Stomach (tissue), 9 donors: ENCODE results near the gene CXCL3. TPM values are rescaled to one million over a fixed set of nuclear protein-coding genes. Genes with fewer than 3 reads are reported as not detected.

Experiments used
- DNase-seq, 2 donors: peaks; one replicate each; pipeline versions ENCODE4 v3.0.0 to v3.0.0-alpha.2; 2013 to 2019
- H3K27ac ChIP-seq, 5 donors: fragments of 200-600 bp in 4 of 5; sonication (generic) in 4 of 5; one replicate each; pipeline ENCODE4 v1.5.1; 2013 to 2019; ENCODE audit warnings: mild to moderate bottlenecking in 1 of 5, moderate library complexity in 1 of 5
- H3K27me3 ChIP-seq, 3 donors: fragments of 200-600 bp; sonication (generic); one replicate each; pipeline ENCODE4 v1.5.1; 2017 to 2019; ENCODE audit warnings: mixed run types in 1 of 3
- H3K36me3 ChIP-seq, 4 donors: fragments of 200-600 bp; sonication (generic); 1 replicate in 3 of 4; 2 replicates in 1 of 4; pipeline ENCODE4 v1.5.1; 2016 to 2019
- H3K4me1 ChIP-seq, 4 donors: fragments of 200-600 bp; sonication (generic); one replicate each; pipeline ENCODE4 v1.5.1; 2016 to 2019
- H3K4me3 ChIP-seq, 4 donors: fragments of 200-600 bp; sonication (generic) in 3 of 4; one replicate each; pipeline ENCODE4 v1.5.1; 2016 to 2019; ENCODE audit warnings: mild to moderate bottlenecking in 1 of 4
- H3K9me3 ChIP-seq, 4 donors: fragments of 200-600 bp; sonication (generic); one replicate each; pipeline ENCODE4 v1.5.1; 2016 to 2019
- EP300 ChIP-seq: sonication (generic); formaldehyde crosslinking; IDR thresholded peaks from one replicate; pipeline ENCODE4 v1.6.1; 2017; ENCODE audit warnings: antibody characterized with exemption
- POLR2A ChIP-seq, 4 donors: fragments of 450-650 bp; IDR thresholded peaks; one replicate each; pipeline ENCODE4 v1.6.1; 2016; ENCODE audit warnings: antibody characterized with exemption in 4 of 4, control low read depth in 2 of 4, mild to moderate bottlenecking in 1 of 4, moderate library complexity in 1 of 4
- POLR2AphosphoS5 ChIP-seq, 3 donors: sonication (generic); formaldehyde crosslinking; IDR thresholded peaks; one replicate each; pipeline ENCODE4 v1.6.1; 2016; ENCODE audit warnings: antibody characterized with exemption in 3 of 3
- WGBS, 5 donors: extraction: QIAGEN DNeasy Blood & Tissue Kit in 3 of 5; methylation state at CpG; one replicate each; pipeline versions ENCODE4 v1.1.5 to v1.1.7; 2013 to 2018; 5-methylcytosine and 5-hydroxymethylcytosine counted together
- intact Hi-C: fragments of 100-400 bp; cut with DNase I; formaldehyde crosslinking; loops from one replicate; pipeline ENCODE4 v1.15.1; 2023; ENCODE audit warnings: low total_unique reads
- polyA plus RNA-seq, 3 donors: library from polyadenylated mRNA; stranded (reverse); fragments of 200-250 nt; gene quantifications; one replicate each; pipeline ENCODE4 v1.2.3, GENCODE V29; 2013
- total RNA-seq, 5 donors: library from RNA; depleted of rRNA; stranded (reverse); fragments of >200 nt; gene quantifications; one replicate each; pipeline versions ENCODE4 v1.1.0 to v1.2.3, GENCODE V29; 2014 to 2016
- TF ChIP-seq, protein P1 (sequence below), 7 experiments: fragments of 450-650 bp in 4 of 7; fragments of 200-600 bp in 3 of 7; sonication (generic) in 3 of 7; IDR thresholded peaks; one replicate each; pipeline ENCODE4 v1.5.1; 2016 to 2019; ENCODE audit warnings: antibody characterized with exemption in 7 of 7, control low read depth in 2 of 7, mild to moderate bottlenecking in 1 of 7
- donor health status: healthy with polysubstance abuse.
- donor health status: Bipolar disorder and iron deficiency.
- donor health status: healthy.

Gene CXCL3
- total and polyA plus RNA-seq, 8 donors: 2.7 to 94.6 (median 18.5) TPM; not detected in 1

DNA sequence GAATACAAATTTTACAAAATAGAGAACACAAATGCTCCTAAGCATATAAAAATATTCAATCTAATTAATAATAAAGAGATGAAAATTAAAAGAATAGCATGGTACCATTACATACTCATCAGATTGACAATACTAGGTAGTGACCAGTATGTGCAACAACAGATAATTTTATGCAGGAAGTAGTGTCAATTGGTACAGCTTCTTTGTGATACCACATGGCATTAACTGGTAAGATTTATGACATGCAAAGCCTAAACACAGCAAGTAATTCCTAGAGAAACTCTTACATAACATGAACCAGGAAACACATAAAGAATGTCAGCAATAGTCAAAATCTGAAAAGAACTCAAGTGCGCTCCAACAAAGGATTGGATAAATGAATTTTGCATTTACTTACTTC, 34.2 kb upstream of the CXCL3 start:
- Histone ChIP-seq H3K36me3 (no peaks in the 10 kb centered on the region), H3K9me3 (peaks cover 0 to 8% (median 0%) of the 10 kb centered on the region in 4 donors), H3K27me3 (no peaks in the 10 kb centered on the region), H3K4me1 (no peaks in the 10 kb centered on the region), H3K27ac (no peak overlapping the region), H3K4me3 (no peak overlapping the region)
- WGBS, 5 donors: 92 to 98% (median 98%) methylated on average over 1 of the region's 1 CpG
- DNase-seq: no peak
- intact Hi-C loops: no loop called here
- no peak for TF ChIP-seq POLR2A (IDR thresholded peaks at IDR 0.05)
- TF ChIP-seq, protein P1, sequence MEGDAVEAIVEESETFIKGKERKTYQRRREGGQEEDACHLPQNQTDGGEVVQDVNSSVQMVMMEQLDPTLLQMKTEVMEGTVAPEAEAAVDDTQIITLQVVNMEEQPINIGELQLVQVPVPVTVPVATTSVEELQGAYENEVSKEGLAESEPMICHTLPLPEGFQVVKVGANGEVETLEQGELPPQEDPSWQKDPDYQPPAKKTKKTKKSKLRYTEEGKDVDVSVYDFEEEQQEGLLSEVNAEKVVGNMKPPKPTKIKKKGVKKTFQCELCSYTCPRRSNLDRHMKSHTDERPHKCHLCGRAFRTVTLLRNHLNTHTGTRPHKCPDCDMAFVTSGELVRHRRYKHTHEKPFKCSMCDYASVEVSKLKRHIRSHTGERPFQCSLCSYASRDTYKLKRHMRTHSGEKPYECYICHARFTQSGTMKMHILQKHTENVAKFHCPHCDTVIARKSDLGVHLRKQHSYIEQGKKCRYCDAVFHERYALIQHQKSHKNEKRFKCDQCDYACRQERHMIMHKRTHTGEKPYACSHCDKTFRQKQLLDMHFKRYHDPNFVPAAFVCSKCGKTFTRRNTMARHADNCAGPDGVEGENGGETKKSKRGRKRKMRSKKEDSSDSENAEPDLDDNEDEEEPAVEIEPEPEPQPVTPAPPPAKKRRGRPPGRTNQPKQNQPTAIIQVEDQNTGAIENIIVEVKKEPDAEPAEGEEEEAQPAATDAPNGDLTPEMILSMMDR (IDR thresholded peaks at IDR 0.05): no peak
- TF ChIP-seq EP300: no peak
- TF ChIP-seq POLR2AphosphoS5 (IDR thresholded peaks at IDR 0.05): no peak

DNA sequence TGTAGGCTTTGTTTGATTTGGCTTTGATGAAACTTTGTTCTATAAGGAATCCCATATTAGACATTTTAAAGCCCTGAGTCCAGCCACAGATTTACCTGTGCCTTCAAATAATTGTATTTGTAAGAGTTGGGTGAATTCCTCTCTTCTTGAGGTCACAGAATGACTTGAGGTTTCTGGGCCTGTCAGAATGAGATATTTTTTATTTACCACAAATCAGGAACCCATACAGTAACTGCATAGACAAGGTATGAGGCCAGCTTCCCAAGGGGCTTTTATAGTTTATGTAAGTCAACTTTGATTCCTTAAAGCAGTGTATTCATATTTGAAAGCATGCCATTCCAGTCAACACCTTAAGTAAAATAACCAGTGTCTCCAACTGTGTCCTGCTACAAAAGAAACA, 29.1 kb upstream of the CXCL3 start:
- TF ChIP-seq, protein P1 (IDR thresholded peaks at IDR 0.05): no peak
- TF ChIP-seq EP300: no peak
- no peak for TF ChIP-seq POLR2A (IDR thresholded peaks at IDR 0.05)
- TF ChIP-seq POLR2AphosphoS5 (IDR thresholded peaks at IDR 0.05): no peak
- no peak for DNase-seq
- peaks cover 0 to 8% (median 0%) of the 10 kb centered on the region in 4 donors for H3K9me3 ChIP-seq
- no peaks in the 10 kb centered on the region for H3K27me3 ChIP-seq
- no peak overlapping the region for H3K4me3 ChIP-seq
- H3K36me3 ChIP-seq: no peaks in the 10 kb centered on the region
- intact Hi-C loops: no loop called here
- H3K4me1 ChIP-seq: no peaks in the 10 kb centered on the region
- H3K27ac ChIP-seq: no peak overlapping the region

DNA sequence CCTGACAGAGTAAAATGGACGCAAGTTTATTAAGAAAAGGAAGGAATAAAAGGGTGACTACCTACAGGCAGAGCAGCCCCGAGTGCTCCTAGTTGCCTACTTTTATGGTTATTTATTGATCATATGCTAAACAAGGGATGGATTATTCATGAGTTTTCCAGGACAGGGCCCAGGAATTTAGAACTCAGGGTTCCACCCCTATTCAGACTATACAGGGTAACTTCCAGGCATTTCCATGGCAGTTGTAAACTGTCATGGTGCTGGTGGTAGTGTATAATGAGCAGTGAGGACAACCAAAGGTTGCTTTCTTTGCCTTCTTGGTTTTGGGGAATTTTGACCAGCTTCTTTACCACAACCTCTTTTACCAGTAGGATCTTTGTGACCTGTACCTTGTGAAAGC, 27.7 kb upstream of the CXCL3 start:
- intact Hi-C loops: no loop called here
- peaks cover 0 to 13% (median 3%) of the 10 kb centered on the region in 4 donors for H3K9me3 ChIP-seq
- no peaks in the 10 kb centered on the region for H3K27me3 ChIP-seq
- no peak overlapping the region for H3K27ac ChIP-seq
- H3K4me1 ChIP-seq: no peaks in the 10 kb centered on the region
- no peaks in the 10 kb centered on the region for H3K36me3 ChIP-seq
- TF ChIP-seq POLR2A (IDR thresholded peaks at IDR 0.05) (no peak), POLR2AphosphoS5 (IDR thresholded peaks at IDR 0.05) (no peak), EP300 (no peak)
- TF ChIP-seq, protein P1 (IDR thresholded peaks at IDR 0.05): no peak
- H3K4me3 ChIP-seq: no peak overlapping the region
- 83 to 95% (median 91%) methylated on average over 2 of the region's 2 CpGs for WGBS, 5 donors
- DNase-seq: no peak

DNA sequence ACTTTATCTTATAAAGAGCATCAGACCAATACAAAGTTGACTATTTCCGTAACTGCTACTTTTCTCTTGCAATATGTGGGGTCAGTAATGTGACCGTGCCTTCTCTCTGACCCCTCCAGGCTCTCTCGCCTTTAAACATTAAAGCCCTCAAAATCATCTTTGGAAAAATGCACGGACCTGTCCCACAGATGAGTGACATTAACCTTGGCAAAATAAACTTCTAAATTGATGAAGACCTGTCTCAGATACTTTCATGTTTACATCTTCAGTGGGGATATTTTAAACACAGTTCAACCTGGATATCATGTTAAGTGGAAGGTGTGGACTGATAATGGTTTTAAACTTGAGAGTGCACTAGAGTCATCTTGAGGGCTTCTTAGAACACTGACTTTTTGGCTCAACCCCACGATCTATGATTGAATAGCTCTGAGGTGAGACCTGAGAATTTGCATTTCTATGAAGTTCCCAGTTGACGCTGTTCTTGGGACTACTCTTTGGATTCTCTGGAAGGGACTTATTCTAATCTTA, 26.7 kb upstream of the CXCL3 start:
- WGBS, 5 donors: 74 to 81% (median 77%) methylated on average over 6 of the region's 6 CpGs
- intact Hi-C loops: no loop called here

More for the DNA sequence above, 26.7 kb upstream of the CXCL3 start:
- peaks cover 0 to 16% (median 3%) of the 10 kb centered on the region in 4 donors for H3K9me3 ChIP-seq
- no peak overlapping the region for H3K4me3 ChIP-seq
- TF ChIP-seq EP300 (no peak), POLR2A (IDR thresholded peaks at IDR 0.05) (no peak), POLR2AphosphoS5 (IDR thresholded peaks at IDR 0.05) (no peak)
- TF ChIP-seq, protein P1 (IDR thresholded peaks at IDR 0.05): no peak
- H3K36me3 ChIP-seq: no peaks in the 10 kb centered on the region
- H3K27me3 ChIP-seq: no peaks in the 10 kb centered on the region
- H3K4me1 ChIP-seq: no peaks in the 10 kb centered on the region
- DNase-seq: no peak
- H3K27ac ChIP-seq: no peak overlapping the region
